Cardiac muscle cell (in vitro differentiated cells and primary cell): ENCODE measurements around the gene GART. TPM values are rescaled to one million over a fixed set of nuclear protein-coding genes. Genes with fewer than 3 reads are reported as not detected.
"Not testable (repeated sequence)": the region's sequence is repeated elsewhere in the genome, so short reads cannot be mapped to it uniquely, and the experiment has no call there.

Experiments
- DNase-seq, 2 donors: peaks; one replicate each; pipeline versions ENCODE4 v3.0.0 to v3.0.0-alpha.2; 2010 to 2017; ENCODE audit warnings: low read depth in 1 of 2, low spot score in 1 of 2
- H3K27ac ChIP-seq: fragments of 200-600 bp; sonication (generic); 2 replicates; pipeline ENCODE4 v1.5.1; 2016
- H3K27me3 ChIP-seq: fragments of 200-600 bp; sonication (generic); 2 replicates; pipeline ENCODE4 v1.6.0; 2016; ENCODE audit warnings: control low read depth
- H3K36me3 ChIP-seq: fragments of 200-600 bp; sonication (generic); 2 replicates; pipeline ENCODE4 v1.5.1; 2016; ENCODE audit warnings: control low read depth
- H3K4me1 ChIP-seq: fragments of 200-600 bp; sonication (generic); 2 replicates; pipeline ENCODE4 v1.8.1; 2017; ENCODE audit warnings: low read depth, mild to moderate bottlenecking, mixed run types
- H3K4me3 ChIP-seq: fragments of 200-600 bp; sonication (generic); 2 replicates; pipeline ENCODE4 v1.5.1; 2016; ENCODE audit warnings: mild to moderate bottlenecking
- H3K9me3 ChIP-seq: fragments of 200-600 bp; sonication (generic); 2 replicates; pipeline ENCODE4 v1.5.1; 2017; ENCODE audit warnings: low read depth, mild to moderate bottlenecking, control low read depth
- polyA plus RNA-seq: library from polyadenylated mRNA; unstranded; fragments of >200 nt; fragmentation: Nextera tagmentation; extraction: Ambion mirVana; gene quantifications from 2 replicates; pipeline ENCODE4 v1.2.1, GENCODE V29; 2016
- total RNA-seq: library from RNA; depleted of rRNA; stranded (reverse); fragments of >200 nt; gene quantifications from 2 replicates; pipeline ENCODE4 v1.2.3, GENCODE V29; 2016
- TF ChIP-seq, protein P1 (sequence below): IDR thresholded peaks from 2 replicates; pipeline ENCODE4 v1.5.1; 2012; ENCODE audit warnings: low read depth, mild to moderate bottlenecking, low read length

The GART gene
- total and polyA plus RNA-seq, 2 experiments from 2014 or later: 53.7 to 129 TPM

DNA sequence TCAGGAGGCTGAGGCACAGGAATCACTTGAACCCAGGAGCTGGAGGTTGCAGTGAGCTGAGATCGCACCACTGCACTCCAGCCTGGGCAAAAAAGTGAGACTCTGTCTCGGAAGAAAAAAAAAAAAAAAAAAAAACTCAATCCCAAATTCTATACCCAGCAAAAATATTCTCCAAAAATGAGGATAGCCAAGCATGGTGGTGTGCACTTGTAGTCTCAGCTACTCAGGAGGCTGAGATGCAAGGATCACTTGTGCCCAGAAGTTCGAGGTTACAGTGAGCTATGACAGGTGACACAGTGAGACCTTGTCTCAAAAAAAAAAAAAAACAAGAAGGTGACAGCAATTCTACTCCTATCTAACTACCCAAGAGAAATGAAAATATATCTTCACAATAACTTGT, 68.6 kb downstream of the GART start:
- Histone ChIP-seq H3K4me3 (no peak overlapping the region), H3K4me1 (peaks cover 4% of the 10 kb centered on the region), H3K27me3 (no peaks in the 10 kb centered on the region), H3K27ac (no peak overlapping the region), H3K36me3 (no peaks in the 10 kb centered on the region), H3K9me3 (no peaks in the 10 kb centered on the region)
- DNase-seq: no peak
- TF ChIP-seq, protein P1, sequence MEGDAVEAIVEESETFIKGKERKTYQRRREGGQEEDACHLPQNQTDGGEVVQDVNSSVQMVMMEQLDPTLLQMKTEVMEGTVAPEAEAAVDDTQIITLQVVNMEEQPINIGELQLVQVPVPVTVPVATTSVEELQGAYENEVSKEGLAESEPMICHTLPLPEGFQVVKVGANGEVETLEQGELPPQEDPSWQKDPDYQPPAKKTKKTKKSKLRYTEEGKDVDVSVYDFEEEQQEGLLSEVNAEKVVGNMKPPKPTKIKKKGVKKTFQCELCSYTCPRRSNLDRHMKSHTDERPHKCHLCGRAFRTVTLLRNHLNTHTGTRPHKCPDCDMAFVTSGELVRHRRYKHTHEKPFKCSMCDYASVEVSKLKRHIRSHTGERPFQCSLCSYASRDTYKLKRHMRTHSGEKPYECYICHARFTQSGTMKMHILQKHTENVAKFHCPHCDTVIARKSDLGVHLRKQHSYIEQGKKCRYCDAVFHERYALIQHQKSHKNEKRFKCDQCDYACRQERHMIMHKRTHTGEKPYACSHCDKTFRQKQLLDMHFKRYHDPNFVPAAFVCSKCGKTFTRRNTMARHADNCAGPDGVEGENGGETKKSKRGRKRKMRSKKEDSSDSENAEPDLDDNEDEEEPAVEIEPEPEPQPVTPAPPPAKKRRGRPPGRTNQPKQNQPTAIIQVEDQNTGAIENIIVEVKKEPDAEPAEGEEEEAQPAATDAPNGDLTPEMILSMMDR: no peak

DNA sequence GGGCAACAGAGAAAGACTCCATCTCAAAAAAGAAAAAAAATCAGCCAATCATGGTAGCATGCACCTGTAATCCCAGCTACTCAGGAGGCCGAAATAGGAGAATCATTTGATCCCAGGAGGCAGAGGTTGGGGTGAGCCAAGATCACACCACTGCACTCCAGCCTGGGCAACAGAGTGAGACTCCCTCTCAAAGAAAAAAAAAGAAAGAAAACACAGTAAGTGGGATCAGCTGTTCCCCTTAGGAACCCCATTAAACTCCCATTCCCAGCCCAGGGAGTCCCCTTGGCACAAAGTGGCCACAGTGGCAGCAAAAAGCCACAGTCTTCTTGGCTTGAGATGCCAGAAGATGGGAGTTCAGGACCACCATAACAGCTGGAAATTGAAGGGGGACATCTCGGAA, 71.2 kb downstream of the GART start:
- Histone ChIP-seq H3K27me3 (no peaks in the 10 kb centered on the region), H3K4me3 (no peak overlapping the region), H3K36me3 (peaks cover 4% of the 10 kb centered on the region), H3K9me3 (no peaks in the 10 kb centered on the region), H3K27ac (no peak overlapping the region), H3K4me1 (no peaks in the 10 kb centered on the region)
- DNase-seq: no peak
- TF ChIP-seq, protein P1: no peak

DNA sequence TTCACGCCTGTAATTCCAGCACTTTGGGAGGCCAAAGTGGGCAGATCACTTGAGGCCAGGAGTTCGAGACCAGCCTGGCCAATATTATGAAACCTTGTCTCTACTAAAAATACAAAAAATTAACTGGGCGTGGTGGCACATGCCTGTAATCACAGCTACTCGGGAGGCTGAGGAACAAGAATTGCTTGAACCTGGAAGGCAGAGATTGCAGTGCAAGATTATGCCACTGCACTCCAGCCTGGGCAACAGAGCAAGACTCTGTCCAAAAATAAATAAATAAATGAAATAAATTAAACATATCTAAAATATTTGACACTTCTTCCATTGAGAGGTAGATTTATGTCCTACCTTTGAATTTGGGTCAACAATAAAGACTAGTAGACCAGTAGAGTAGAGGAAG, 72.7 kb downstream of the GART start:
- H3K4me1 ChIP-seq, H3K27ac ChIP-seq, DNase-seq, H3K4me3 ChIP-seq, H3K27me3 ChIP-seq, H3K9me3 ChIP-seq: not testable (repeated sequence)
- H3K36me3 ChIP-seq: peaks cover 10% of the 10 kb centered on the region

DNA sequence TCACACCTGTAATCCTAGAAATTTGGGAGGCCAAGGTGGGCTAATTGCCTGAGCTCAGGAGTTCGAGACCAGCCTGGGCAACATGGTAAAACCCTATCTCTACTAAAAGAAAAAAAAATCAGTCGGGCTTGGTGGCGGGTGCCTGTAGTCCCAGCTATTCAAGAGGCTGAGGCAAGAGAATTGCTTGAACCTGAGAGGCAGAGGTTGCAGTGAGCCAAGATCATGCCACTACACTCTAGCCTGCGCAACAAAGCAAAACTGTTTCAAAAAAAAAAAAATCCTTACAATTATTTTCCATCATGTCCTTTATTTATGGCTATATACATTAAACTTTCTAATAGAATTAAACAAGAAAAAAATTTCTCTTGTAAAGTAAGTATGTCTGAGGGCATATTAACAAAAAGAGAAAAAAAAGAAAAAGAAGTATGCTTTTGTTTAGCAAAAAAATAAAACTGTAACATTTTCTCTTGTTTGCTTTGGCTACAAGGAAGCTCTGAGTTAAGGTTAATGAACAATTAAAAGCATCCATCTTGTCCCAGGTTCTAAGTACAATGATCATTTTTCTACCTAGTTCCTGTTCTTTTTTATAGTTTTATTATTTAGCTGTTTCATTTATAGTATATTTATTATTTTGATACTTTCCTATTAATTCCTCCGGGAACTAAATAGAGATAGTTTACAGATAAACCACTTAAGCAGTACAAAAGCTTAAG, 80.2 kb downstream of the GART start:
- Histone ChIP-seq H3K4me1 (no peaks in the 10 kb centered on the region), H3K9me3 (no peaks in the 10 kb centered on the region), H3K4me3 (no peak overlapping the region), H3K27ac (no peak overlapping the region), H3K36me3 (peaks cover 31% of the 10 kb centered on the region), H3K27me3 (no peaks in the 10 kb centered on the region)
- TF ChIP-seq, protein P1: no peak
- DNase-seq: no peak

DNA sequence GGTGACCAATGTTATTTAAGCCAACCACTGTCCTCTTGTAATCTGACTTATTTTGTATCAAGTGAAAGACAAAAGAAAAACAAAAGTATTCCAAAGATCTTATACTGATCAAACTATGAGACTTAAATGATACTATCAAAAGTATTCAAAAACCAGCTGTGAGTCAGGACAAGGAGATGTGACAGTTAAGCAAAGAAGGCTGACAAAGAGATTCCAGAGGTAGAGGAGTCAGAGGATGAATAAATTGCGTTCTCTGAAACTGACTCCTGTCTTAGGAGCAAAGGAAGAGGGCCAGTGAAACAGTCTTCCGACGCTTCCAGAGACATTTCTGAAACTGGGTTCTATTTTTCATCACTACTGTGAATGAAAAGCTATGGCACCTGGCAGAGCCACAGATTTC, 83.1 kb downstream of the GART start:
- no peaks in the 10 kb centered on the region for H3K4me1 ChIP-seq
- TF ChIP-seq, protein P1: no peak
- H3K9me3 ChIP-seq: no peaks in the 10 kb centered on the region
- peaks cover 36% of the 10 kb centered on the region for H3K36me3 ChIP-seq
- no peak overlapping the region for H3K27ac ChIP-seq
- no peak overlapping the region for H3K4me3 ChIP-seq
- DNase-seq: no peak
- no peaks in the 10 kb centered on the region for H3K27me3 ChIP-seq

DNA sequence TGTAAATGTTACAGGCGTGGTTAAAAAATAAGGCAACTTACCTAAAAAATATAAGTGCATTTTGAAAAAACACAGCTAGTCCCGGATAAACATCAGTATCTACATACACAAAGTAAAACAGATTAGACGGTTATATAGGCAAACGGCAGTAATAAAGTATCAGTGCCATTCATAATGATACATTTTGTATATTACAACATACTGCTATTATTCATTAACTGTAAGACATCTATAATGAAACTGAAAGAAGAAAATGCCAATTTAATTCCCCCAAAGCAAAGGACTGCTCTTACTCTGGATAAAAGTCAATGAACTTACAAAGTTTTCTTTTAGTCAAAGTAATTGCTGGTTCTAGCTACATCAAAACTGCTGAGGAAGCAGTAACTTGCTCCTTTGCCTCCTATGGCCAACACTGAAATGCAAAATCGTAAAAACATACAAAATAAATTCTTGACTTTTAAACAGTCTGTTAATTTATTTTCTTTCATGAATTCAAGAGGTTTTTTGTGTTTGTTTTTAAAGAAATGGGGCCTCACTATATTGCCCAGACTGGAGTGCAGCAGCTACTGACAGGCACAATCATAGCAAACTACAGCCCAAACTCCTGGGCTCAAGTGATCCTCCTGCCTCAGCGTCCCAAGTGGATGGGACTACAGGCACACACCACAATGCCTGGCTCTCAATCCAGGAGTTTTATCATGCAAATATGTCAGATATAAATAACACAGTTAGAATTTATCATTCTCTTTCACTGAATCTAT, 86.1 kb downstream of the GART start:
- H3K4me3 ChIP-seq: no peak overlapping the region
- peaks cover 25% of the 10 kb centered on the region for H3K36me3 ChIP-seq
- H3K9me3 ChIP-seq: no peaks in the 10 kb centered on the region
- H3K27me3 ChIP-seq: no peaks in the 10 kb centered on the region
- H3K27ac ChIP-seq: no peak overlapping the region
- TF ChIP-seq, protein P1: no peak
- no peaks in the 10 kb centered on the region for H3K4me1 ChIP-seq
- DNase-seq: no peak
